SK-N-SH (cell line): ENCODE data around the gene CYP2B6.

Experiments
- CTCF ChIP-seq: fragments of 200-600 bp; sonication (generic); IDR thresholded peaks from 2 replicates; pipeline ENCODE4 v1.6.1; 2017; ENCODE audit warnings: antibody characterized with exemption, mild to moderate bottlenecking, moderate library complexity
- NRF1 ChIP-seq: IDR thresholded peaks from 2 replicates; pipeline ENCODE4 v1.6.1; 2012; ENCODE audit warnings: low read depth, mild to moderate bottlenecking, low read length
- RCOR1 ChIP-seq: fragments of 150-350 bp; IDR thresholded peaks from 2 replicates; pipeline ENCODE4 v1.6.1; 2017; ENCODE audit warnings: antibody characterized with exemption, low read length
- REST ChIP-seq: IDR thresholded peaks from 2 replicates; pipeline ENCODE4 v1.6.1; 2012; ENCODE audit warnings: mild to moderate bottlenecking, low read depth, low read length, moderate library complexity
- SMC3 ChIP-seq: IDR thresholded peaks from 2 replicates; pipeline ENCODE4 v1.6.1; 2012; ENCODE audit warnings: low read depth, low read length, improper control_type of control experiment

- TF ChIP-seq CTCF: no peak
- TF ChIP-seq SMC3: no peak
- TF ChIP-seq REST: no peak
- no peak for TF ChIP-seq RCOR1
- TF ChIP-seq NRF1: no peak
These were observed 9.2 kb downstream of the CYP2B6 start for GRCh38 chr19:41000310-41000737.
